Measurements from ENCODE around the gene OR2T2. TPM values are rescaled to one million over a fixed set of nuclear protein-coding genes. Genes with fewer than 3 reads are reported as not detected.

Gene OR2T2, protein sequence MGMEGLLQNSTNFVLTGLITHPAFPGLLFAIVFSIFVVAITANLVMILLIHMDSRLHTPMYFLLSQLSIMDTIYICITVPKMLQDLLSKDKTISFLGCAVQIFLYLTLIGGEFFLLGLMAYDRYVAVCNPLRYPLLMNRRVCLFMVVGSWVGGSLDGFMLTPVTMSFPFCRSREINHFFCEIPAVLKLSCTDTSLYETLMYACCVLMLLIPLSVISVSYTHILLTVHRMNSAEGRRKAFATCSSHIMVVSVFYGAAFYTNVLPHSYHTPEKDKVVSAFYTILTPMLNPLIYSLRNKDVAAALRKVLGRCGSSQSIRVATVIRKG
- total RNA-seq: not detected in 2 replicates

DNA sequence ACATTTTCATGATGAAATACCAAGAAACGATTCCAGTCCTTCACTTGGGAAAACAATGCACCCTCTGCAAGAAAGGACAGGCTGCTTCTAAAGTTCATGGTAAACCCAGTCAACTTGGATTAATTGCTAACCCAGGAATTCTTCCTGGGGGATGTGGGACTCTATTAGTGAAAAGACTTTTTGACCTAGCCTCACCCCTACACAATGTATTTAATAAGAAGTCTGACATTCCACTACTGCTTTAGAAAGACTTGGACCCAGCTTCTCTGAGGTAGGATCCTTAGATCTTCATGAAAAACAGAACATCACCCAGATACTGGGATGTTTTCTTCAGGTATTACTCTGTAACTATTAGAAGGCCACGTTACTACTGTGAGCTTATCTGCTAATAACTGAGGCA, at the start of gene OR2T2:
Gene OR2T2 (plus strand): TSS at position 239 of the 400 bp plus-strand sequence. CDS start 7,161 bp downstream, outside the sequence.

DNA sequence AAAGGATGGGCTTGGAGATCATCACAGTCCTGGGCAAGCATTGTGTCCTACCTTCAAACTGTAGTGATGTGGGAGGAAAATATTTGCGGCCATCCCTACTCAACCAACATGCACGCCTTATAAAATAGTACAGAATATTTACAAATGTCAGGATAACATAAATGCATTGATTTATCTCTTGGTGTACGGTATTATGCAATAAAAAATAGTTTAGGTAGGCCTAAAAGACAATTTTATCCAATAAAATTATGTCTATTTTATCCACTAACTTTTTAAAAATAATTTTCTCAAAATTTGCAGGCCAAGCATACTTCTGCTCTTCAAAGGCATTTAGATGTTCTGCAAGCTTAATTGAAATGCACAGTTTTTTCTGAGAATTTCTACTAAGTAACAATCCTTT, 42.7 kb upstream of the OR2T2 start, which contains the start of gene OR2T1:
Gene OR2T1 (plus strand): TSS at position 301 of the 400 bp plus-strand sequence. CDS start 3,100 bp downstream, outside the sequence.

GRCh38 chr1:248473051-248473450, 27.6 kb downstream of the OR2T2 start, which contains the start of gene OR2T3:
Gene OR2T3 (plus strand): TSS chr1:248473351. CDS start chr1:248473351, 0 bp downstream.

GRCh38 chr1:248488289-248488688, 42.9 kb downstream of the OR2T2 start, which contains the start of gene OR2T5:
Gene OR2T5 (plus strand): TSS chr1:248488589. CDS start chr1:248488589, 0 bp downstream.

Other genes with a start within 250 kb of the OR2T2 start
- not detected in 2 replicates for gene OR2M3, start 248.4 kb upstream of the OR2T2 start, total RNA-seq
- not detected in 2 replicates for gene OR2M4, start 214.2 kb upstream of the OR2T2 start, total RNA-seq
- not detected in 2 replicates for gene OR2T33, start 167.7 kb upstream of the OR2T2 start, total RNA-seq
- not detected in 2 replicates for gene OR2T12, start 142.2 kb upstream of the OR2T2 start, total RNA-seq
- not detected in 2 replicates for gene OR2M7, start 121.1 kb upstream of the OR2T2 start, total RNA-seq
- gene OR14C36, start 96.9 kb upstream of the OR2T2 start, total RNA-seq: not detected in 2 replicates
- gene OR2T4, start 84.0 kb upstream of the OR2T2 start, total RNA-seq: not detected in 2 replicates
- gene OR2T6, start 69.9 kb upstream of the OR2T2 start, total RNA-seq: not detected in 2 replicates
- gene OR2T1, start 42.6 kb upstream of the OR2T2 start, total RNA-seq: not detected in 2 replicates
- gene OR2T3, start 27.7 kb downstream of the OR2T2 start, total RNA-seq: not detected in 2 replicates
- gene OR2T5, start 43.0 kb downstream of the OR2T2 start, total RNA-seq: not detected in 2 replicates
- gene OR2G6, start 62.4 kb downstream of the OR2T2 start, total RNA-seq: not detected in 2 replicates
- gene OR2T29, start 117.1 kb downstream of the OR2T2 start, total RNA-seq: not detected in 2 replicates
- not detected in 2 replicates for gene OR2T34, start 129.1 kb downstream of the OR2T2 start, total RNA-seq
- gene OR2T10, start 152.1 kb downstream of the OR2T2 start, total RNA-seq: not detected in 2 replicates
- not detected in 2 replicates for gene OR2T11, start 189.5 kb downstream of the OR2T2 start, total RNA-seq
- gene OR2T35, start 199.6 kb downstream of the OR2T2 start, total RNA-seq: not detected in 2 replicates
- not detected in 2 replicates for gene OR2T27, start 209.9 kb downstream of the OR2T2 start, total RNA-seq